IMR-90 (cell line): ENCODE results near the gene CGN. TPM values are rescaled to one million over a fixed set of nuclear protein-coding genes. Genes with fewer than 3 reads are reported as not detected.

Source experiments
- ATAC-seq: fragments of 200-7000 bp; cut with Tn5 transposase; 2 replicates; pipeline ENCODE4 v1.9.1; 2020; ENCODE audit warnings: low read depth, mild to moderate bottlenecking, moderate library complexity
- BruUV-seq: library from RNA; stranded (reverse); fragments of 400-500 nt; replicated peaks from 2 replicates; lab custom pipeline; 2021; lab: Mats Ljungman, UMichigan
- CTCF ChIA-PET: fragments of 300-600 bp; formaldehyde crosslinking; extraction: SDS; loops from one replicate; lab custom pipeline; 2021; ENCODE audit warnings: antibody characterized with exemption; lab: Yijun Ruan, JAX
- POLR2A ChIA-PET: fragments of 300-600 bp; sonication (Branson Sonifier 250); formaldehyde crosslinking; loops from one replicate; lab custom pipeline; 2022; ENCODE audit warnings: antibody characterized with exemption; ENCODE audit not compliant: unreplicated experiment; lab: Charles Lee
- DNase-seq: peaks from one replicate; pipeline ENCODE4 v3.0.0; 2013
- H2AFZ ChIP-seq: replicated peaks from 2 replicates; pipeline ENCODE3; 2013; ENCODE audit warnings: low read length, mild to moderate bottlenecking; ENCODE audit not compliant: poor library complexity
- H2AK5ac ChIP-seq: 2 replicates; pipeline ENCODE4 v1.6.1; 2013; ENCODE audit warnings: low read depth, low read length, inconsistent platforms
- H2AK9ac ChIP-seq: replicated peaks from 2 replicates; pipeline ENCODE3; 2013; ENCODE audit warnings: mild to moderate bottlenecking, low read depth, low read length, moderate library complexity; ENCODE audit not compliant: poor library complexity
- H2BK120ac ChIP-seq: 2 replicates; pipeline ENCODE4 v1.6.1; 2013; ENCODE audit warnings: low read depth, low read length, inconsistent platforms
- H2BK15ac ChIP-seq: 3 replicates; pipeline ENCODE4 v1.6.1; 2013; ENCODE audit warnings: low read depth, low read length, inconsistent platforms
- H2BK20ac ChIP-seq: 2 replicates; pipeline ENCODE4 v1.6.1; 2013; ENCODE audit warnings: low read depth, mild to moderate bottlenecking, inconsistent platforms, low read length, moderate library complexity
- H2BK5ac ChIP-seq: 2 replicates; pipeline ENCODE4 v1.6.1; 2013; ENCODE audit warnings: mild to moderate bottlenecking, low read depth, low read length, inconsistent platforms; ENCODE audit not compliant: poor library complexity, severe bottlenecking
- H3K14ac ChIP-seq: replicated peaks from 2 replicates; pipeline ENCODE4 v1.6.1; 2013; ENCODE audit warnings: low read depth, low read length, inconsistent platforms
- H3K18ac ChIP-seq: 2 replicates; pipeline ENCODE4 v1.6.1; 2013; ENCODE audit warnings: low read depth, low read length, control low read depth
- H3K23ac ChIP-seq: 2 replicates; pipeline ENCODE4 v1.6.1; 2013; ENCODE audit warnings: low read depth, low read length, inconsistent platforms
- H3K27ac ChIP-seq: 2 replicates; pipeline ENCODE4 v1.5.1; 2013; ENCODE audit warnings: mild to moderate bottlenecking, control low read depth, low read length; ENCODE audit not compliant: insufficient read depth
- H3K27me3 ChIP-seq: 2 replicates; pipeline ENCODE4 v1.6.1; 2013; ENCODE audit warnings: low read length; ENCODE audit not compliant: control insufficient read depth, insufficient read depth
- H3K36me3 ChIP-seq: 2 replicates; pipeline ENCODE4 v1.6.1; 2013; ENCODE audit warnings: low read length, mixed read lengths; ENCODE audit not compliant: control insufficient read depth, insufficient read depth
- H3K4ac ChIP-seq: 2 replicates; pipeline ENCODE4 v1.6.1; 2013; ENCODE audit warnings: low read depth, low read length, inconsistent platforms
- H3K4me1 ChIP-seq: 2 replicates; pipeline ENCODE4 v1.6.1; 2013; ENCODE audit warnings: low read length, mixed read lengths; ENCODE audit not compliant: control insufficient read depth, insufficient read depth
- H3K4me2 ChIP-seq: 2 replicates; pipeline ENCODE4 v1.6.1; 2013; ENCODE audit warnings: low read depth, mild to moderate bottlenecking, control low read depth, low read length, moderate library complexity
- H3K4me3 ChIP-seq: 2 replicates; pipeline ENCODE4 v1.5.1; 2013; ENCODE audit warnings: low read depth, mild to moderate bottlenecking, control low read depth, low read length, moderate library complexity; ENCODE audit not compliant: insufficient read depth
- H3K56ac ChIP-seq: 2 replicates; pipeline ENCODE4 v1.6.1; 2013; ENCODE audit warnings: low read length, inconsistent platforms; ENCODE audit not compliant: insufficient read depth; ENCODE audit errors: extremely low read depth
- H3K79me1 ChIP-seq, 2 experiments: 2 replicates each; pipeline ENCODE4 v1.6.1; 2013; ENCODE audit warnings: low read length in 2 of 2, inconsistent platforms in 1 of 2, low read depth in 1 of 2
- H3K9ac ChIP-seq: 2 replicates; pipeline ENCODE4 v1.6.1; 2013; ENCODE audit warnings: low read depth, low read length, control low read depth
- H3K9me1 ChIP-seq: 2 replicates; pipeline ENCODE4 v1.6.1; 2013; ENCODE audit warnings: low read length, inconsistent platforms; ENCODE audit not compliant: insufficient read depth
- H3K9me3 ChIP-seq: 2 replicates; pipeline ENCODE4 v1.6.1; 2013; ENCODE audit warnings: low read length; ENCODE audit not compliant: control insufficient read depth, insufficient read depth
- H4K20me1 ChIP-seq: 2 replicates; pipeline ENCODE4 v1.6.1; 2013; ENCODE audit warnings: low read length, inconsistent platforms; ENCODE audit not compliant: insufficient read depth
- H4K5ac ChIP-seq: 2 replicates; pipeline ENCODE4 v1.6.1; 2013; ENCODE audit warnings: mild to moderate bottlenecking, low read depth, low read length, control low read depth
- H4K8ac ChIP-seq, 2 experiments: 2 replicates each; pipeline ENCODE4 v1.6.1; 2013; ENCODE audit warnings: low read depth in 2 of 2, low read length in 2 of 2, control low read depth in 1 of 2, inconsistent platforms in 1 of 2
- H4K91ac ChIP-seq: 2 replicates; pipeline ENCODE4 v1.6.1; 2013; ENCODE audit warnings: low read depth, low read length, inconsistent platforms; ENCODE audit not compliant: insufficient read depth
- MAFK ChIP-seq: IDR thresholded peaks from 2 replicates; pipeline ENCODE4 v1.6.1; 2012; ENCODE audit warnings: low read depth, low read length, improper control_type of control experiment
- WGBS, 2 experiments: methylation state at CpG; one replicate each; pipeline versions ENCODE4 v1.1.5 to v1.1.7; 2013; ENCODE audit warnings: missing lambda C conversion rate in 2 of 2; ENCODE audit not compliant: insufficient read length in 1 of 2; ENCODE audit errors: extremely low coverage in 2 of 2; 5-methylcytosine and 5-hydroxymethylcytosine counted together
- dilution Hi-C: fragments of 300-500 bp; cut with HindIII; formaldehyde crosslinking; loops from one replicate; pipeline ENCODE4 v1.14.3; 2018; ENCODE audit warnings: low sequenced_read_pairs; ENCODE audit not compliant: unreplicated experiment
- in situ Hi-C: fragments of 300-500 bp; cut with MboI; formaldehyde crosslinking; loops from 3 replicates; pipeline ENCODE4 v1.14.3; 2019; ENCODE audit warnings: low sequenced_read_pairs, inconsistent platforms, mixed read lengths
- intact Hi-C: fragments of 100-400 bp; cut with micrococcal nuclease; formaldehyde crosslinking; loops from 2 replicates; pipeline ENCODE4 v1.10.0; 2022
- polyA plus RNA-seq, 3 experiments: library from polyadenylated mRNA; depleted of rRNA; stranded (reverse); fragments of >200 nt; gene quantifications; 2 replicates each; pipeline ENCODE4 v1.2.3, GENCODE V29; 2012; ENCODE audit warnings: low replicate concordance in 1 of 3
- total RNA-seq: library from RNA; depleted of rRNA; stranded (reverse); fragments of >200 nt; gene quantifications from 2 replicates; pipeline ENCODE4 v1.2.3, GENCODE V29; 2012
- TF ChIP-seq, protein P1 (sequence below): fragments of 150-350 bp; IDR thresholded peaks from 2 replicates; pipeline ENCODE4 v1.6.1; 2017; ENCODE audit warnings: mild to moderate bottlenecking, antibody characterized with exemption, low read length, low read depth

CGN gene
- total and polyA plus RNA-seq, 2 of the 4 experiments (the other 2 are of a cell fraction): 0.34 to 0.36 TPM

GRCh38 chr1:151583796-151584195 is 72.6 kb downstream of the CGN start:
- in situ Hi-C loops (no loop called here), intact Hi-C loops (no loop called here), dilution Hi-C loops (no loop called here)
- ChIA-PET CTCF (interaction anchor here (0.6 kb wide), 1 partner anchor 224 kb away, joined by 4 read pairs; no protein-coding TSS in a partner anchor), POLR2A (no interaction called here)
- H2AFZ ChIP-seq: no peak overlapping the region
- H2BK5ac ChIP-seq: no peak overlapping the region
- no peak for DNase-seq
- H2BK20ac ChIP-seq: no peak overlapping the region
- H3K79me1 ChIP-seq: no peaks in the 10 kb centered on the region
- H3K36me3 ChIP-seq: peaks cover 23% of the 10 kb centered on the region
- BruUV-seq: no TSS peak
- H3K18ac ChIP-seq: no peak overlapping the region
- H3K27ac ChIP-seq: no peak overlapping the region
- H2AK9ac ChIP-seq: no peak overlapping the region
- no peak overlapping the region for H3K14ac ChIP-seq
- H3K9me1 ChIP-seq: no peaks in the 10 kb centered on the region; the same call in 1 of the 2 replicates
- H2BK15ac ChIP-seq: no peak overlapping the region
- H3K4ac ChIP-seq: no peak overlapping the region
- WGBS, 2 experiments: no CpG with 5 or more reads among the region's 2 CpGs
- no peak overlapping the region for H3K9ac ChIP-seq
- 0 out of 2 replicates have a peak, but pooled peaks have one; percentile 16 for ATAC-seq
- no peak overlapping the region for H3K56ac ChIP-seq
- H2BK120ac ChIP-seq: no peak overlapping the region
- H2AK5ac ChIP-seq: no peak overlapping the region
- H3K23ac ChIP-seq: no peak overlapping the region
- no peaks in the 10 kb centered on the region for H4K20me1 ChIP-seq
- no peak overlapping the region for H4K8ac ChIP-seq
- H3K9me3 ChIP-seq: no peaks in the 10 kb centered on the region
- no peak overlapping the region for H4K5ac ChIP-seq
- no peaks in the 10 kb centered on the region for H3K27me3 ChIP-seq
- H4K91ac ChIP-seq: no peak overlapping the region
- H3K4me2 ChIP-seq: no peak overlapping the region
- TF ChIP-seq, protein P1, sequence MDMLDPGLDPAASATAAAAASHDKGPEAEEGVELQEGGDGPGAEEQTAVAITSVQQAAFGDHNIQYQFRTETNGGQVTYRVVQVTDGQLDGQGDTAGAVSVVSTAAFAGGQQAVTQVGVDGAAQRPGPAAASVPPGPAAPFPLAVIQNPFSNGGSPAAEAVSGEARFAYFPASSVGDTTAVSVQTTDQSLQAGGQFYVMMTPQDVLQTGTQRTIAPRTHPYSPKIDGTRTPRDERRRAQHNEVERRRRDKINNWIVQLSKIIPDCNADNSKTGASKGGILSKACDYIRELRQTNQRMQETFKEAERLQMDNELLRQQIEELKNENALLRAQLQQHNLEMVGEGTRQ: no peak
- peak; percentile 29; the same call in 1 of the 2 replicates for TF ChIP-seq MAFK
- H3K4me3 ChIP-seq: no peak overlapping the region
- peaks cover 6% of the 10 kb centered on the region for H3K4me1 ChIP-seq
